GM21360 (cell line): Measurements from ENCODE around the gene MCRIP1.

Experiments
- ATAC-seq: cut with Tn5 transposase; IDR thresholded peaks from one replicate; pipeline ENCODE4 v1.9.1; 2021; ENCODE audit warnings: mild to moderate bottlenecking, moderate library complexity; ENCODE audit not compliant: unreplicated experiment

MCRIP1 gene

GRCh38 chr17:81821603-81822311, 11.3 kb downstream of the MCRIP1 start:
- ATAC-seq = no peak

- no peak for ATAC-seq
Measured at GRCh38 chr17:81821147-81821546, 11.9 kb downstream of the MCRIP1 start.

- ATAC-seq = no peak
Measured at GRCh38 chr17:81819708-81820107, 13.4 kb downstream of the MCRIP1 start.

GRCh38 chr17:81817758-81818147, 15.3 kb downstream of the MCRIP1 start:
- ATAC-seq = no peak

- ATAC-seq = no peak
Measured at GRCh38 chr17:81815646-81815986, 17.5 kb downstream of the MCRIP1 start.

- no peak for ATAC-seq
Measured at GRCh38 chr17:81814748-81815645, 18.1 kb downstream of the MCRIP1 start.

GRCh38 chr17:81813861-81814683, 19.0 kb downstream of the MCRIP1 start:
- ATAC-seq = no peak

GRCh38 chr17:81813371-81813684, 19.8 kb downstream of the MCRIP1 start:
- ATAC-seq = no peak

- no peak for ATAC-seq
Measured at GRCh38 chr17:81812571-81813370, 20.3 kb downstream of the MCRIP1 start.

- ATAC-seq = no peak
Measured at GRCh38 chr17:81811705-81812570, 21.2 kb downstream of the MCRIP1 start.

GRCh38 chr17:81810892-81811704, 22.0 kb downstream of the MCRIP1 start:
- ATAC-seq = no peak

GRCh38 chr17:81810476-81810875, 22.6 kb downstream of the MCRIP1 start:
- ATAC-seq = no peak

- no peak for ATAC-seq
Measured at GRCh38 chr17:81809556-81809998, 23.5 kb downstream of the MCRIP1 start.

GRCh38 chr17:81808778-81809555, 24.1 kb downstream of the MCRIP1 start:
- ATAC-seq = no peak

GRCh38 chr17:81807839-81808238, 25.3 kb downstream of the MCRIP1 start:
- no peak for ATAC-seq

GRCh38 chr17:81807210-81807719, 25.8 kb downstream of the MCRIP1 start:
- no peak for ATAC-seq

- ATAC-seq = no peak
Measured at GRCh38 chr17:81806461-81807209, 26.5 kb downstream of the MCRIP1 start.
